ENCODE measurements around the gene LRP6.

- TF ChIP-seq CTCF (IDR thresholded peaks at IDR 0.05) (no peak), POLR2A (IDR thresholded peaks at IDR 0.05) (no peak)
Observed at GRCh38 chr12:12069821-12070548, 196.9 kb downstream of the LRP6 start.
